Spleen (tissue), 11 donors: ENCODE data around the gene FOXF2. TPM values are rescaled to one million over a fixed set of nuclear protein-coding genes. Genes with fewer than 3 reads are reported as not detected.

ENCODE experiments used
- DNase-seq: peaks from one replicate; pipeline ENCODE4 v3.0.0-alpha.2; 2020
- H3K27ac ChIP-seq, 8 donors: fragments of 200-600 bp; sonication (generic) in 7 of 8; 1 replicate in 4 of 8; 2 replicates in 4 of 8; pipeline versions ENCODE4 v1.5.0 to v1.8.0; 2016 to 2021; ENCODE audit warnings: inconsistent platforms in 4 of 8, mild to moderate bottlenecking in 4 of 8, moderate library complexity in 1 of 8
- H3K27me3 ChIP-seq, 7 donors: fragments of 200-600 bp; sonication (generic) in 6 of 7; replicated peaks in 1 of 7; 1 replicate in 4 of 7; 2 replicates in 3 of 7; pipeline versions ENCODE4 v1.5.0 to v1.8.0; 2016 to 2021; ENCODE audit warnings: inconsistent platforms in 3 of 7, mild to moderate bottlenecking in 1 of 7
- H3K36me3 ChIP-seq, 6 donors: fragments of 200-600 bp; sonication (generic) in 5 of 6; 1 replicate in 4 of 6; 2 replicates in 2 of 6; pipeline versions ENCODE4 v1.5.0 to v1.8.0; 2016 to 2021; ENCODE audit warnings: inconsistent platforms in 2 of 6
- H3K4me1 ChIP-seq, 6 donors: fragments of 200-600 bp; sonication (generic) in 5 of 6; 1 replicate in 3 of 6; 2 replicates in 3 of 6; pipeline versions ENCODE4 v1.5.0 to v1.8.0; 2016 to 2021; ENCODE audit warnings: inconsistent platforms in 3 of 6
- H3K4me3 ChIP-seq, 8 donors: fragments of 200-600 bp; sonication (generic) in 7 of 8; 1 replicate in 4 of 8; 2 replicates in 4 of 8; pipeline versions ENCODE4 v1.5.0 to v1.8.0; 2016 to 2021; ENCODE audit warnings: inconsistent platforms in 4 of 8, mild to moderate bottlenecking in 4 of 8, moderate library complexity in 2 of 8
- H3K9me3 ChIP-seq, 8 donors: fragments of 200-600 bp; sonication (generic) in 7 of 8; 1 replicate in 4 of 8; 2 replicates in 4 of 8; pipeline versions ENCODE4 v1.5.0 to v1.8.0; 2016 to 2021; ENCODE audit warnings: inconsistent platforms in 4 of 8
- POLR2A ChIP-seq, 3 donors: fragments of 450-650 bp; IDR thresholded peaks; one replicate each; pipeline ENCODE4 v1.5.1; 2017; ENCODE audit warnings: antibody characterized with exemption in 3 of 3, mild to moderate bottlenecking in 1 of 3
- POLR2AphosphoS5 ChIP-seq, 3 donors: sonication (generic); formaldehyde crosslinking; IDR thresholded peaks; one replicate each; pipeline ENCODE4 v1.5.1; 2017; ENCODE audit warnings: antibody characterized with exemption in 3 of 3
- WGBS, 5 donors: extraction: QIAGEN DNeasy Blood & Tissue Kit in 3 of 5; methylation state at CpG; one replicate each; pipeline versions ENCODE4 v1.1.5 to v1.1.7; 2013 to 2018; 5-methylcytosine and 5-hydroxymethylcytosine counted together
- intact Hi-C: fragments of 100-400 bp; cut with DNase I; formaldehyde crosslinking; loops from one replicate; pipeline ENCODE4 v1.15.0; 2023; ENCODE audit warnings: low total_unique reads
- polyA plus RNA-seq, 3 donors: library from polyadenylated mRNA; stranded (reverse); fragments of 200-250 nt; gene quantifications; one replicate each; pipeline ENCODE4 v1.2.1, GENCODE V29; 2013
- total RNA-seq, 7 donors: library from RNA; depleted of rRNA in 3 of 7; stranded (reverse); fragments of >200 nt in 3 of 7; fragmentation: NEBNext Ultra II Directional in 4 of 7; extraction: Animal tissue kit (Norgen Biotek cat#: 25700) in 4 of 7; gene quantifications; one replicate each; pipeline versions ENCODE4 v1.1.0 to v1.2.1, GENCODE V29; 2016 to 2021
- TF ChIP-seq, protein P1 (sequence below), 11 experiments: fragments of 200-600 bp in 7 of 11; fragments of 450-650 bp in 4 of 11; sonication (generic) in 4 of 11; IDR thresholded peaks in 8 of 11; conservative IDR thresholded peaks in 3 of 11; 1 replicate in 7 of 11; 2 replicates in 4 of 11; pipeline versions ENCODE4 v1.4.0 to v1.8.0; 2016 to 2021; ENCODE audit warnings: antibody characterized with exemption in 11 of 11, inconsistent platforms in 4 of 11, mild to moderate bottlenecking in 1 of 11
- donor health status: healthy with polysubstance abuse.
- donor health status: DM: no; HTN: no; CAD: no; lungs with moderate emphysema.
- donor health status: DM: no; HTN: no; CAD: no.
- donor health status: Bipolar disorder and iron deficiency.
- donor health status: healthy.
- donor health status: DM: no; HTN: no; CAD: no.
- donor health status: DM: yes; HTN: yes; CAD: no.

The FOXF2 gene
- total and polyA plus RNA-seq, 10 donors = not detected

DNA sequence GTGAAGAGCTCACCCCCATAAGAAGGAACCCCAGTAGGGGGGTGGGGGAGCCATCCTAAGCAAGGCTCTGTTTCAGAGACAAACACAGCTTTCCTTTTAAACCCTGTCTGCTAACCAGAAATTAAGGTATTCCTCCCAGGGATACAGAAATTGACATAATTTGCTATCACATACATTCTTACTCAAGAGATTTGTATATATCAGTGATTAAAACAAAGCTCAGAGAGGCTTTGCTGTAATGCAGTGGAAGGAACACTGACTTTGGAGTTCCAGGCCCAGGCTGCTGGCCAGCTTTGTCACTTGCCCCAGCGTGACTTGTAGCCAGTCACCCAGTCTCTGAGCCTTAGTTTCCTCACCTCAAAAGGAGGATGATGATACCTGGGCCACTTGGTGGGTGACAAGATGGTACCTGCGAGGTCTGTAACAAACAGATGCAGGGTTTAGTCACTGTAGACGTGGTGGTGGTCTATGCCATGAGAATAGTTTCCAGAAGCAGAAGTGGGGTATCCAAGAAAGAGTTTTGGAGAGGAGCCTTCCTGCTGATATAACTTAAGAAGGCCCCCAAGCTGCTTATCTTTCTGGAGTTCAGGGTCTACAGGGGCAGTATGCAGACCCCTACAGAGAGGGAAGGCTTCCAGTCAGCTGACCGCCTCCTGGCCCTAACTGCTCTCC lies 3.2 kb upstream of the FOXF2 start:
- intact Hi-C loops = no loop called here
- Histone ChIP-seq H3K27ac (no peak overlapping the region), H3K36me3 (no peaks in the 10 kb centered on the region), H3K27me3 (peaks cover 22 to 100% (median 99%) of the 10 kb centered on the region in 7 donors), H3K9me3 (no peaks in the 10 kb centered on the region), H3K4me3 (no peak overlapping the region), H3K4me1 (peaks cover 17 to 82% (median 63%) of the 10 kb centered on the region in 6 donors)
- DNase-seq = no peak
- no peak for TF ChIP-seq POLR2A (IDR thresholded peaks at IDR 0.05)
- TF ChIP-seq POLR2AphosphoS5 (IDR thresholded peaks at IDR 0.05) = no peak
- TF ChIP-seq, protein P1, sequence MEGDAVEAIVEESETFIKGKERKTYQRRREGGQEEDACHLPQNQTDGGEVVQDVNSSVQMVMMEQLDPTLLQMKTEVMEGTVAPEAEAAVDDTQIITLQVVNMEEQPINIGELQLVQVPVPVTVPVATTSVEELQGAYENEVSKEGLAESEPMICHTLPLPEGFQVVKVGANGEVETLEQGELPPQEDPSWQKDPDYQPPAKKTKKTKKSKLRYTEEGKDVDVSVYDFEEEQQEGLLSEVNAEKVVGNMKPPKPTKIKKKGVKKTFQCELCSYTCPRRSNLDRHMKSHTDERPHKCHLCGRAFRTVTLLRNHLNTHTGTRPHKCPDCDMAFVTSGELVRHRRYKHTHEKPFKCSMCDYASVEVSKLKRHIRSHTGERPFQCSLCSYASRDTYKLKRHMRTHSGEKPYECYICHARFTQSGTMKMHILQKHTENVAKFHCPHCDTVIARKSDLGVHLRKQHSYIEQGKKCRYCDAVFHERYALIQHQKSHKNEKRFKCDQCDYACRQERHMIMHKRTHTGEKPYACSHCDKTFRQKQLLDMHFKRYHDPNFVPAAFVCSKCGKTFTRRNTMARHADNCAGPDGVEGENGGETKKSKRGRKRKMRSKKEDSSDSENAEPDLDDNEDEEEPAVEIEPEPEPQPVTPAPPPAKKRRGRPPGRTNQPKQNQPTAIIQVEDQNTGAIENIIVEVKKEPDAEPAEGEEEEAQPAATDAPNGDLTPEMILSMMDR (IDR thresholded peaks at IDR 0.05 in 8 of 11, conservative IDR thresholded peaks at IDR 0.05 in 3 of 11) = no peak
- WGBS, 5 donors = 51 to 65% (median 59%) methylated on average over 4 of the region's 4 CpGs

DNA sequence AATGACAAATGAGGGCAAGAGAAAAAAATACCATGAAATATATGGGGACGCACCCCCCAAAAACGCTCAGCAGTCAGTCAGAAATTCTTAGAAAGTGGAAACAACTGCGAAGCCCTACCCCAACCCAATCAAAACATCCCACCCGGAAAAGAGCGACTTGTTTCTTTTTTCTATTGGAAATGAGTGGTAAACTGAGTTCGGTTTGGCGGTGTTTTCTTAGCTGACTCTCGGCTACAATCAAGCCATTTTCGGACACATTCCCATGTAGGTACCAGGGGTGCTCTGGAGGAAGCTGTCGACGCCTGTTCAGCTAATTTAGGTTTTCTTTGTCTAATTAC lies 1.9 kb upstream of the FOXF2 start:
- Histone ChIP-seq H3K9me3 (no peaks in the 10 kb centered on the region), H3K4me3 (no peak overlapping the region), H3K27me3 (peaks cover 16 to 100% (median 97%) of the 10 kb centered on the region in 7 donors), H3K27ac (no peak overlapping the region), H3K36me3 (no peaks in the 10 kb centered on the region), H3K4me1 (peaks cover 12 to 69% (median 50%) of the 10 kb centered on the region in 6 donors)
- no peak for DNase-seq
- intact Hi-C loops = no loop called here
- WGBS, 5 donors = 8 to 21% (median 14%) methylated on average over 11 of the region's 11 CpGs
- TF ChIP-seq, protein P1 (IDR thresholded peaks at IDR 0.05 in 8 of 11, conservative IDR thresholded peaks at IDR 0.05 in 3 of 11) = no peak
- no peak for TF ChIP-seq POLR2A (IDR thresholded peaks at IDR 0.05)
- TF ChIP-seq POLR2AphosphoS5 (IDR thresholded peaks at IDR 0.05) = no peak

DNA sequence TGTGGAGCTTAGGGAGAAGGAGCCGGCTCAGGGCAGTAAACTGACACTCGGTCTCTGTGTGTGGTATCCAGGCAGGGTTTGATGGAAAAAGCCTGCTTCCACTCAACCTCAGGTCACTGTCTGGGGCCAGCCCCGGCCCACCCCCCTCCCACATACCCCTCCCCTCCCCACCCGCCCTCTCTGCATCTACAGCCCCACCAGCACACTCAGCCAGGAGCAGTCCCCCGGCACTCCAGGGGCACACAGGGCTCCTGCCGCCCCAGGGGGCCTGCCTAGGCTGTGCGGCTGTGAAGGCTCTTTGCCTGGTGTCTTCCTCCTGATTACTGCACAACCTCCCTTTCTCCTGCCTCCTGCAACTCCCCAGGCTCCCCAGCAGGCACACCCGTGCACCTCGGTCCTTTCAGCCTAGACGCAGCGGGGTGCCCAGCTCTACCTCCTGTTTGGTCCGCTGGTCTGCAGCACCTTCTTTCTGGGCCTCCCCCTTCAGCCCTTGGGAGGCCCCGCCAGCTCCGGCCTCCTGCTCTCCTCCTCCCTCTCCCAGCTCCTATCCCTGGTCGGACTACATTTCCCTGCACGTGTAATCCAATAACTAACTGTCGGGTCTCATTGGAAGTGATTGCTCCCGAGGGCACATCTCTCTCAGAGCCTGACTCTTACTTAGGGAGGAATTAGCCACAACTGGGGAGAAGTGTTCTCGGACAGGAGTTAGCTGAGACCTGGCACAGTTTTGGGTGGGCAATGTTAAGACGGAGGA lies 1.3 kb upstream of the FOXF2 start:
- 8 to 10% (median 9%) methylated on average over 17 to 20 of the region's 20 CpGs for WGBS, 5 donors
- Histone ChIP-seq H3K4me3 (no peak overlapping the region), H3K27ac (no peak overlapping the region), H3K36me3 (no peaks in the 10 kb centered on the region), H3K4me1 (peaks cover 12 to 69% (median 47%) of the 10 kb centered on the region in 6 donors), H3K9me3 (no peaks in the 10 kb centered on the region), H3K27me3 (peaks cover 11 to 100% (median 97%) of the 10 kb centered on the region in 7 donors)
- no peak for DNase-seq
- TF ChIP-seq POLR2AphosphoS5 (IDR thresholded peaks at IDR 0.05) = no peak
- TF ChIP-seq POLR2A (IDR thresholded peaks at IDR 0.05) = no peak
- TF ChIP-seq, protein P1 (IDR thresholded peaks at IDR 0.05 in 8 of 11, conservative IDR thresholded peaks at IDR 0.05 in 3 of 11) = no peak
- intact Hi-C loops = no loop called here
